B cell (primary cell): ENCODE measurements around the gene LIN28B. TPM values are rescaled to one million over a fixed set of nuclear protein-coding genes. Genes with fewer than 3 reads are reported as not detected.

Experiments
- ATAC-seq: fragments of 200-7000 bp; cut with Tn5 transposase; one replicate; pipeline ENCODE4 v1.10.0; 2021; ENCODE audit warnings: low read depth, mild to moderate bottlenecking, moderate number of reproducible peaks, moderate library complexity
- CTCF ChIA-PET: fragments of 350-600 bp; sonication (Branson Sonifier 250); formaldehyde crosslinking; loops from one replicate; lab custom pipeline; 2021; ENCODE audit warnings: antibody characterized with exemption, inconsistent platforms; lab: Charles Lee
- POLR2A ChIA-PET: fragments of 350-600 bp; sonication (Branson Sonifier 250); formaldehyde crosslinking; loops from one replicate; lab custom pipeline; 2021; ENCODE audit warnings: antibody characterized with exemption; lab: Charles Lee
- DNase-seq: peaks from one replicate; pipeline ENCODE4 v3.0.0; 2013
- H2AFZ ChIP-seq: 2 replicates; pipeline ENCODE4 v1.6.1; 2012; ENCODE audit warnings: mild to moderate bottlenecking, low read depth, low read length; ENCODE audit not compliant: insufficient read depth, poor library complexity, severe bottlenecking
- H3K27ac ChIP-seq, 2 donors: 1 replicate in 1 of 2; 2 replicates in 1 of 2; pipeline ENCODE4 v1.5.1; 2012 to 2013; ENCODE audit warnings: low read length in 2 of 2, mild to moderate bottlenecking in 2 of 2, moderate library complexity in 1 of 2
- H3K27me3 ChIP-seq, 4 experiments: fragments of 200-600 bp in 1 of 4; sonication (generic) in 1 of 4; replicated peaks in 1 of 4; 1 replicate in 2 of 4; 2 replicates in 2 of 4; pipeline versions ENCODE4 v1.6.1 to v1.7.0; 2013 to 2016; ENCODE audit warnings: low read length in 3 of 4, mild to moderate bottlenecking in 2 of 4, mixed read lengths in 1 of 4, moderate library complexity in 1 of 4; ENCODE audit not compliant: insufficient read depth in 4 of 4, control insufficient read depth in 3 of 4; ENCODE audit errors: control extremely low read depth in 1 of 4
- H3K36me3 ChIP-seq, 2 experiments: replicated peaks in 1 of 2; 1 replicate in 1 of 2; 2 replicates in 1 of 2; pipeline versions ENCODE4 v1.6.1 to v1.7.1; 2013; ENCODE audit warnings: low read length in 1 of 2; ENCODE audit not compliant: insufficient read depth in 2 of 2, control insufficient read depth in 1 of 2; ENCODE audit errors: control extremely low read depth in 1 of 2, extremely low read depth in 1 of 2
- H3K4me1 ChIP-seq, 2 donors: fragments of 200-600 bp in 1 of 2; sonication (generic) in 1 of 2; 1 replicate in 1 of 2; 2 replicates in 1 of 2; pipeline versions ENCODE4 v1.5.1 to v1.6.1; 2013 to 2017; ENCODE audit warnings: low read length in 2 of 2; ENCODE audit not compliant: control insufficient read depth in 2 of 2, insufficient read depth in 2 of 2
- H3K4me2 ChIP-seq: replicated peaks from 2 replicates; pipeline ENCODE3; 2012; ENCODE audit warnings: mild to moderate bottlenecking, low read depth, low read length; ENCODE audit not compliant: poor library complexity, severe bottlenecking
- H3K4me3 ChIP-seq, 5 experiments: fragments of 200-600 bp in 1 of 5; sonication (generic) in 1 of 5; 1 replicate in 3 of 5; 2 replicates in 2 of 5; pipeline versions ENCODE4 v1.5.1 to v1.7.0; 2011 to 2016; ENCODE audit warnings: low read length in 4 of 5, mild to moderate bottlenecking in 4 of 5, low read depth in 2 of 5, control low read depth in 1 of 5, moderate library complexity in 1 of 5; ENCODE audit not compliant: insufficient read depth in 1 of 5; ENCODE audit errors: control extremely low read depth in 1 of 5, extremely low read depth in 1 of 5
- H3K79me2 ChIP-seq: fragments of 200-600 bp; sonication (generic); one replicate; pipeline ENCODE4 v1.6.0; 2016; ENCODE audit warnings: low read length; ENCODE audit not compliant: control insufficient read depth, insufficient read depth
- H3K9ac ChIP-seq: fragments of 200-600 bp; sonication (generic); 2 replicates; pipeline ENCODE4 v1.6.1; 2017; ENCODE audit warnings: mild to moderate bottlenecking, low read length, moderate library complexity
- H3K9me3 ChIP-seq, 3 donors: one replicate each; pipeline versions ENCODE4 v1.6.1 to v1.7.1; 2013; ENCODE audit warnings: low read length in 2 of 3; ENCODE audit not compliant: control insufficient read depth in 2 of 3, insufficient read depth in 1 of 3; ENCODE audit errors: control extremely low read depth in 1 of 3
- H4K20me1 ChIP-seq: 2 replicates; pipeline ENCODE4 v1.6.0; 2012; ENCODE audit warnings: mild to moderate bottlenecking, low read length; ENCODE audit not compliant: insufficient read depth, control insufficient read depth, poor library complexity, severe bottlenecking
- H3K27ac Mint-ChIP-seq: one replicate; pipeline ENCODE4 v1.8.0; 2021; ENCODE audit warnings: mixed read lengths
- H3K27me3 Mint-ChIP-seq: one replicate; pipeline ENCODE4 v1.8.0; 2021; ENCODE audit warnings: mixed read lengths
- H3K4me1 Mint-ChIP-seq: one replicate; pipeline ENCODE4 v1.8.0; 2021; ENCODE audit warnings: mixed read lengths
- H3K4me3 Mint-ChIP-seq: one replicate; pipeline ENCODE4 v1.8.0; 2021; ENCODE audit warnings: mixed read lengths
- H3K9me3 Mint-ChIP-seq: one replicate; pipeline ENCODE4 v1.8.0; 2022; ENCODE audit warnings: mixed read lengths; ENCODE audit not compliant: insufficient read depth
- EZH2 ChIP-seq: IDR thresholded peaks from 2 replicates; pipeline ENCODE4 v1.6.1; 2012; ENCODE audit warnings: borderline replicate concordance, low read depth, mild to moderate bottlenecking, moderate library complexity, low read length; ENCODE audit not compliant: insufficient read depth, poor library complexity, severe bottlenecking
- WGBS: methylation state at CpG from one replicate; pipeline ENCODE4 v1.1.5; 2013; ENCODE audit warnings: missing lambda C conversion rate; ENCODE audit not compliant: insufficient coverage; 5-methylcytosine and 5-hydroxymethylcytosine counted together
- intact Hi-C: fragments of 100-400 bp; cut with micrococcal nuclease; formaldehyde crosslinking; loops from one replicate; pipeline ENCODE4 v1.10.0; 2022
- polyA plus RNA-seq: library from polyadenylated mRNA; depleted of rRNA; stranded (reverse); fragments of >200 nt; gene quantifications from 2 replicates; pipeline ENCODE4 v1.2.3, GENCODE V29; 2012
- total RNA-seq, 2 donors: library from RNA; stranded (reverse); fragments of 120-200 nt in 1 of 2; gene quantifications; 1 replicate in 1 of 2; 2 replicates in 1 of 2; pipeline versions ENCODE4 v1.2.3 to v1.2.4, GENCODE V29; 2013 to 2022
- TF ChIP-seq, protein P1 (sequence below): fragments of 200-600 bp; IDR thresholded peaks from one replicate; pipeline ENCODE4 v1.8.0; 2022; ENCODE audit warnings: antibody characterized with exemption, mild to moderate bottlenecking

LIN28B gene
- total and polyA plus RNA-seq, 2 donors (not counting 1 experiment from before 2014, with no cell fraction given) = not detected

DNA sequence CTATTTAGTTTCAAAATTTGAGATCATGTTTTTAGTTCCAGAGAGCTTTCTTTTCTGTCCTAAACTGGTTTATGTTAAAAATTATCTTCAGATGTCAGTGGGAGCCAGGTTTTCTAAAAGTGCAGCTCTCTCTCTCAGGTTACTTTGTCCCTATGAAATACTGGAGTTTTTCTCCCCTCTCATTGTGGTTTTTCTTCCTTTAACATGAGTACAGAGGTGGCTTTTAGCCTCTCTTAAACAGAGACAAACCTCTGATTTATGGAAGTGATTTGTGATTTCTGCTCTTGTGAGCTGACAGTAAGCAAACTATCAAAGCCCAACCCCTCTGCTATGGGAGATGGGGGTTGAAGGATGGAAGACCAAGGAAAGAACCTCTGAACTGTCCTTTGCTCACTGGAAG lies 85.7 kb downstream of the LIN28B start:
- Histone ChIP-seq H3K4me3 (no peak overlapping the region), H3K79me2 (no peaks in the 10 kb centered on the region), H3K9ac (no peak overlapping the region), H3K27ac (no peak overlapping the region), H3K36me3 (no peaks in the 10 kb centered on the region), H3K4me2 (no peak overlapping the region), H3K9me3 (no peaks in the 10 kb centered on the region), H2AFZ (no peak overlapping the region), H3K27me3 (no peaks in the 10 kb centered on the region), H3K4me1 (no peaks in the 10 kb centered on the region), H4K20me1 (no peaks in the 10 kb centered on the region)
- no peak for ATAC-seq
- H3K9me3 Mint-ChIP-seq = no peaks in the 10 kb centered on the region
- no peaks in the 10 kb centered on the region for H3K4me1 Mint-ChIP-seq
- DNase-seq = no peak
- TF ChIP-seq, protein P1, sequence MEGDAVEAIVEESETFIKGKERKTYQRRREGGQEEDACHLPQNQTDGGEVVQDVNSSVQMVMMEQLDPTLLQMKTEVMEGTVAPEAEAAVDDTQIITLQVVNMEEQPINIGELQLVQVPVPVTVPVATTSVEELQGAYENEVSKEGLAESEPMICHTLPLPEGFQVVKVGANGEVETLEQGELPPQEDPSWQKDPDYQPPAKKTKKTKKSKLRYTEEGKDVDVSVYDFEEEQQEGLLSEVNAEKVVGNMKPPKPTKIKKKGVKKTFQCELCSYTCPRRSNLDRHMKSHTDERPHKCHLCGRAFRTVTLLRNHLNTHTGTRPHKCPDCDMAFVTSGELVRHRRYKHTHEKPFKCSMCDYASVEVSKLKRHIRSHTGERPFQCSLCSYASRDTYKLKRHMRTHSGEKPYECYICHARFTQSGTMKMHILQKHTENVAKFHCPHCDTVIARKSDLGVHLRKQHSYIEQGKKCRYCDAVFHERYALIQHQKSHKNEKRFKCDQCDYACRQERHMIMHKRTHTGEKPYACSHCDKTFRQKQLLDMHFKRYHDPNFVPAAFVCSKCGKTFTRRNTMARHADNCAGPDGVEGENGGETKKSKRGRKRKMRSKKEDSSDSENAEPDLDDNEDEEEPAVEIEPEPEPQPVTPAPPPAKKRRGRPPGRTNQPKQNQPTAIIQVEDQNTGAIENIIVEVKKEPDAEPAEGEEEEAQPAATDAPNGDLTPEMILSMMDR = no peak
- no peak for TF ChIP-seq EZH2
- H3K27ac Mint-ChIP-seq = no peak overlapping the region
- H3K27me3 Mint-ChIP-seq = peaks cover 8% of the 10 kb centered on the region
- intact Hi-C loops = no loop called here
- no peak overlapping the region for H3K4me3 Mint-ChIP-seq
- POLR2A ChIA-PET = no interaction called here
- CTCF ChIA-PET = no interaction called here

DNA sequence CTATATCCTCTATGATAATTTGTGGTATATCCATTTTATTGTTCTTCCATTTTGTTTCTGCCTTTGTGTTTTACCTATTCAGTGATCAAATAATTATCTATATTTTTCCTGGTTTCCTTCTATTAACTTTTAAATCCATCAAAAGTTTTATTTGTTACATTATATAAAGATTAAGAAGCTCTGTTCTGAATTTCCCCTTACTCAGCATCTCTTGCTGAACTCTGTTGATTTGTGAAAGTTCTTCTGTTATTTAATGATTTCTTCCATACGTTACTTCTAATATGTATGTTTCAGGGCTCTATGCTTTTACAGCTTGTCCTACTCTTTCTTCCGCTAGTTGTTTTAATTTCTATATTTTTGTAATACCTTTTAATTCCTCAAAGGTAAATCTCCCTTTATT lies 87.1 kb downstream of the LIN28B start:
- Histone ChIP-seq H3K9me3 (no peaks in the 10 kb centered on the region), H3K9ac (no peak overlapping the region), H3K27me3 (no peaks in the 10 kb centered on the region), H2AFZ (no peak overlapping the region), H3K4me1 (no peaks in the 10 kb centered on the region), H3K4me3 (no peak overlapping the region), H3K36me3 (no peaks in the 10 kb centered on the region), H3K79me2 (no peaks in the 10 kb centered on the region), H3K4me2 (no peak overlapping the region), H3K27ac (no peak overlapping the region), H4K20me1 (no peaks in the 10 kb centered on the region)
- Mint-ChIP-seq H3K9me3 (no peaks in the 10 kb centered on the region), H3K27ac (no peak overlapping the region), H3K4me3 (no peak overlapping the region), H3K27me3 (peaks cover 8% of the 10 kb centered on the region), H3K4me1 (no peaks in the 10 kb centered on the region)
- WGBS = no CpG with 5 or more reads among the region's 2 CpGs
- ATAC-seq (no peak), DNase-seq (no peak)
- intact Hi-C loops = no loop called here
- ChIA-PET CTCF (no interaction called here), POLR2A (no interaction called here)
- no peak for TF ChIP-seq EZH2
- TF ChIP-seq, protein P1 = no peak
